ENCODE data around the gene CREB3.

Gene CREB3

GRCh38 chr9:35700942-35701341 is 31.5 kb upstream of the CREB3 start:
- no peak for DNase-seq (ENCODE audit: low read depth in 3 of 3, low spot score in 1 of 3)

DNA sequence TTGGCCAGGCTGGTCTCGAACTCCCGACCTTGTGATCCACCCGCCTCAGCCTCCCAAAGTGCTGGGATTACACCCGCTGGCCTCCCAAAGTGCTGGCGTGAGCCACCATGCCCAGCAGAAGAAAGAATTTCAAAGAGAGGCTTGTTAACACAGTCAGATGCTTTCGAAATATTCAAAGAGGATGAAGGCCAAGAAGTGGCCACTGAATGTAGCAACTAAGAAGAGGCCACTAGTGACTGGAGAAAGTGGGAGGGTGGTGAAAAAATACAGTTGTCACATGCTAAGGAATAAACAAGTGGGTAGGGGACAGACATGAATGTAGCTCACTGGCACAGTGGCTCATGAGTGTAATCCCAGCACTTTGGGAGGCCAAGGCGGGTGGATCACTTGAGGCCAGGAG is 29.8 kb upstream of the CREB3 start:
- DNase-seq (ENCODE audit: low read depth in 3 of 3, low spot score in 1 of 3), result no peak

- no peak for DNase-seq (ENCODE audit: low read depth in 3 of 3, low spot score in 1 of 3)
Observed at GRCh38 chr9:35703906-35704672, 28.4 kb upstream of the CREB3 start.

GRCh38 chr9:35705372-35705771 is 27.1 kb upstream of the CREB3 start:
- no peak for DNase-seq (ENCODE audit: low read depth in 3 of 3, low spot score in 1 of 3)

DNA sequence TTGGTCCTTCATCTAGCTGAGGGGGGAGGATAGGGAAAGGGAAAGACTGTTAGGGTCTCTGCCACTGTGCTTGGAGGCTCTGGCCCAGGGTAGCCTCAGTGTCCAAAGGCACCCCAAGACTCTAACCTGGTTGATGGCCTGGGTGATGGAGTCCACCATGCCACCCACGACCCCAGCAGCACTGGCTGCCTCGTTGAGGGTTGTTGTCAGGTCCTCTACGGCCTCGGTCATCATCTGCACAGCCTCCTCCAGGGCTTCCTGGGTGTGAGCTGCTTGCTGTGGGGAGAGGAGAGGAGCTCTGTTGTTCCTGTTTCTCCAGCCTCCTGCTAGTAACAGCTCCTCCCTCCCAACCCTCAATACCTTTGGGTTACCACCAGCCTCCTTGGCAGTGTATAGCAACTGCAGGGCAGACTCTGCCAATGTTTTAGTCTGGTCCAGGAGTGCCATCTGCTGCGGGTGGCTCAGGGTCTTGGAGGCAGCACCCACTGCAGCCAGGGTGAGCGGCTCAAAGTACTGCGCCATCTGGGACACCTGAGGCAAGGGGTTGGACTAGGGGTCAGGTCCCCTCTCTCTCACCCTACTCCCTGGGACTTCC is 26.5 kb upstream of the CREB3 start:
- DNase-seq (ENCODE audit: low read depth in 3 of 3, low spot score in 1 of 3), result no peak

DNA sequence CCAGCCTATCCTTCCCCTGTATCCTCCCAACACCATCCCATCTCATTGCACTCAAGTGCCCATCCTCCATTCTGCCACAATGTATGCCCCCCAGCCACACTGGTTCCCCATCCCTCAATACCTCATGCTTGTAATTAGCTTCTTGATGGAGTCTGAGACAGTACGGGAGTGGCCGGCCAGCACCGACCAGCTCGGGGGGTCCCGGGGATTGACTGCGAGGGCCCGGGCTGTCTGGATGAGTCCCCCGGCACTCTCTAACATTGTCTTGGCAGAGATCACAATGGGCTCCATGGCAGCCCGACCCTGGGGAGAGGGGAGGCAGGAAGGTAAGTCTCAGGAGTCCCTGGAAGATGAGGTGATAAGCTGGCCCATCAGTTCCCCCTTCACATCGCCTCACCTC is 25.5 kb upstream of the CREB3 start:
- DNase-seq (ENCODE audit: low read depth in 3 of 3, low spot score in 1 of 3), result no peak

DNA sequence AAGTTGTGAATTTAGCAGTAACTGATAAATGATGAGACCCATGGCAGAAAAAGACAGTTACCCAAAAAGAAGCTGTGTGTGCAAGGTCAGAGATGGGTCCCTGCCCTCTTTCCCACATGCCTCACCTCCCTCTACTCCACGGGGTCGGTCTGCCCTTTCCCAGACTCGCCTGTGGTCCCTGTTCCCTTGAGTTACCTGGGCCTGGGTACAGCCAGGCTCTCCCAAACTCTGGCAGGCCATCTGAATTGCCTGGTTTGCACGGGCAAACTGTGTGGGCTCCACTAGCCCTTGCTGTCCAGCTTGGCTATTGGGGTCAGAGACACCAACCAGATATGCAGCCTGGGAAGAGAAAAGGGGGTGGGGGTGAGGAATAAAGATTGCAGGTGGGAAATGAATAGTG is 24.3 kb upstream of the CREB3 start:
- DNase-seq (ENCODE audit: low read depth in 3 of 3, low spot score in 1 of 3), result no peak

GRCh38 chr9:35710818-35711500 is 21.5 kb upstream of the CREB3 start:
- DNase-seq (ENCODE audit: low read depth in 3 of 3, low spot score in 1 of 3), result no peak

- DNase-seq (ENCODE audit: low read depth in 3 of 3, low spot score in 1 of 3), result no peak
Observed at GRCh38 chr9:35711501-35712428, 20.7 kb upstream of the CREB3 start.

GRCh38 chr9:35712762-35713400 is 19.6 kb upstream of the CREB3 start:
- no peak for DNase-seq (ENCODE audit: low read depth in 3 of 3, low spot score in 1 of 3)

DNA sequence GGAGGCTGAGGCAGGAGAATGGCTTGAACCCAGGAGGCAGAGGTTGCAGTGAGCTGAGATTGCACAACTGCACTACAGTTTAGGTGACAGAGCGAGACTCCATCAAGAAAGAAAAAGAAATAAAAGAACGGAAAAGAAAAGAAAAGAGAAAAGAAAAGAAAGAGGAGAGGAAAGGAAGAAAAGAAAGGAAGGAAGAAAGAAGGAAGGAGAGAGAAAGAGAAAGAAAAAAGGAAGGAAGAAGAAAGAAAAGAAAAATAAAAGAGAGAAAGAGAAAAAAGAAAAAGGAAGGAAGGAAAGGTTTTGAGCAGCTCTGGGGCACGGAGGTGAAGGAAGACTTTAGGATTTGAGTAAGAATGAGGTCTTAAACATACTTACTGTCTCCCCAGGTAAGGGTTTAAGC is 18.9 kb upstream of the CREB3 start:
- DNase-seq (ENCODE audit: low read depth in 3 of 3, low spot score in 1 of 3), result no peak

DNA sequence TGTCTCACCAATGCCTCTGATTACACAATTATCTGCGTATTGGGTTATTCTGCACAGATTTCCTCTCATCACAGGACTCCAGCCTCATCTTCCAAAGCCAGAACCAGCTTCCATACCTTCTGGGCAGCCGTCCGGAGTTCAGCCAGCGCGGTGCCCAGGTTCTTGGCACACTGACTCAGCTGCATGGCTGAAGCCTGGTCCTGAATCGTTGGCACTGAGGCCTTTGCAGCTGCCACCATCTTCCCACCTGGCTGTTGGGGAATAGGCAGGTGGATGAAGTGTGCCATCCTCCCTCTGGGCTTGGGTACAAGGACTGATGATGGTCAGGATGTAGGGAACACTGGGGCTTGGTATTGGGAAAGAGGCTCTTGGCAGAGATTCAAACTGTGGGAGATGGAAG is 18.3 kb upstream of the CREB3 start:
- DNase-seq (ENCODE audit: low read depth in 3 of 3, low spot score in 1 of 3), result no peak

- no peak for DNase-seq (ENCODE audit: low read depth in 3 of 3, low spot score in 1 of 3)
Observed at GRCh38 chr9:35714579-35715252, 17.8 kb upstream of the CREB3 start.

DNA sequence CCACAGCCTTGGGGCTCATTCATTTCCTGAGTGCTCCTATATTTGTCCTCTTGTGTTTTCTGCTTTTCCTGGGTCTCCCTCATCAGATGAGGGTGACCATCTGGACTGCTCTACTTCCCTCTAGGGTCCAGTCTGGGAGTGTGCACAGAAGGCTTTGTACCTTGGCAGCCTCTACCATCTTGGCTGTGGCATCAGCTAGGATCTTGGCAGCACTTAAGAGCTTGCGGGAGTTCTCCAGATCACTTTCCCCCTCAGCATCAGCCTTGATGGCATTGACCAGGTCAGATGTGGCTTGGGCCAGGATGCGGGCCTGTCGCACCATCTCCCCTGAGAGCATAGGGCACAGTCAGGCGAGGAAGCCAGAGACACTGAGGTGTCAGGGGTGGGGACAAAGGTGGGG is 16.2 kb upstream of the CREB3 start:
- no peak for DNase-seq (ENCODE audit: low read depth in 3 of 3, low spot score in 1 of 3)

- DNase-seq (ENCODE audit: low read depth in 3 of 3, low spot score in 1 of 3), result no peak
Observed at GRCh38 chr9:35717132-35717870, 15.2 kb upstream of the CREB3 start.

GRCh38 chr9:35718721-35719511 is 13.6 kb upstream of the CREB3 start:
- DNase-seq (ENCODE audit: low read depth in 3 of 3, low spot score in 1 of 3), result no peak

DNA sequence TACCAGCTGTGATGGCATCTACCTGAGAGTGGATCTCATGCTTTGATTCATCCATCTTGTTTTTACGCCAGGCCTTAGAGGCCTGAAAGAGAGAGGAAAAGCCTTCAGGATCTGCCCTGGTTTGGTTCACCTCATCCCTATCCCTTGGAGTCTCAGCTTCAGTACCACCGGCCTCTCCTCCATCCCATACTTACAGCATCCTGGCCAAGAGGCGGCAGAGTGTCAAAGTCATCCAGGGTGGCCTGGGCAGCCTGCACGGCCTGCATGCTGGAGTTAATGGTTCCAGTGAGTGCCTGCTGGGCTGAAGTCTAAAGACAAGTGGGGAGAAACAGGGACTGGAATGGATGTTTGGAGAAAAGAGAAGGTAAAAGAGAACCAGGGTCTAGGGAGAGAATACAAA is 12.9 kb upstream of the CREB3 start:
- no peak for DNase-seq (ENCODE audit: low read depth in 3 of 3, low spot score in 1 of 3)

DNA sequence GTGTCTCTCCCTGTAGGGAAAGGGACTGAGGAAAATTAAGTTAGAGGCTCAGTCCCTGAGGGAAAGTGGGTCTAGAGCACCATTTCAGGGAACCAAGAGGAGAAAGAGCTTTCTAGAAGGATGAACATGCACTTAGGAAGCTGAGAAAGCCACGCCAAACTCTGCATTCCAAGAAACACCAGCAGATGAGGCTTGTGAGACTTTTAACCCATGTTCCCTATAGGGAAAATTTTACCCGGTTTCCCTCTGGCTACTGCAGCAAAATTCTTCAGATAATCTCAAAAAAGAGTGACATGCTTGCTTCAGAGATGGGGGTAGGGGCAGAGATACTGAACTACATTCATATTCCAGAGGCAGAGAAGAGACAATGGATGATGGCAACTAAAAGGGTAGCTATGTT is 9.0 kb upstream of the CREB3 start:
- DNase-seq (ENCODE audit: low read depth in 3 of 3, low spot score in 1 of 3), result no peak

DNA sequence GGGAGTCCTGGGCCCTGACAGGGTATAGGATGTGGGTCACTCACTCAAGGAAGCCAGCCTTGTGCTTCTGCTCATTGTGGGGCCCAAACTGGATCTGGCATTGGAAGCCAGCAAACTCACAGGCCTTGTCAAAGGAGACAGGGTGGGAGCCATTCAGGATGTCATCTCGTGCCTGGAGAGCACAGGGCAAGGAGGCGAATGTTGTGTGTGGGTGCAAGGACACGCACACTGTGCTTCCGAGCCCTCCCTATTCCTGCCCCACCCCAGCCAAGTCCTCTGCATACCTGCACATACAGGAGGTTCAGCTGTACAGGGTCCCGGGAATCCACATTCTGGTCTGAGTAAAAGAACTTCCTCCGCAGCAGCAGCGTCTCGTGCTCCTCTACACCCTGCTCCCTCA is 8.6 kb upstream of the CREB3 start:
- no peak for DNase-seq (ENCODE audit: low read depth in 3 of 3, low spot score in 1 of 3)

Data from stimulated activated CD4-positive, alpha-beta T cell treated with anti-CD3 and anti-CD28 coated beads, TNF-alpha, amount 100 ng/mL, for 1 hour (primary cell).